ENCODE results near the gene SERPINC1.
A peak's percentile ranks its signal among the peaks of the same experiment; 100 is the strongest.

Gene SERPINC1

DNA sequence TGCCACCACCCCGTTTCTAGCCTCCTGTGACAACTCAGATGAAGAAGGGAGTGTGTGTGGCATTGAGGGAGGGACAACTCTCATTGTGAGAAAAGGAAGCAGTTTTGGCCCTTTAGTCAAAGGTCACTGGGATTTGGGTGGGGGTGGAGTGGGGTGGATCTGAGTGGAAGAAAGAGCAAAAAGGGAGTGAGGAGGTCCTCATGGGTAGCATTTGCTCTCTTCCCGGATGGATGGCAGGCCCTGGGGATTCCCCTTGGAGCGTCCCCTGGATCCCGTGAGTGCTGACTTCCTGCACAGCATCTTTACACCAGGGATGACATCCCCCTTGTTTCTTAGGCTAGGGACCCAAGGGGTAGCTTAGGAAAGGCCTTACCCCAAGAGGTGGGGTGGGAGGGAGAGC, 460 bp downstream of the SERPINC1 start:
- no peak overlapping the region for H3K27ac Mint-ChIP-seq
- peaks cover 3% of the 10 kb centered on the region for H3K36me3 Mint-ChIP-seq (ENCODE audit: insufficient read depth)
- no peaks in the 10 kb centered on the region for H3K4me1 Mint-ChIP-seq (ENCODE audit: low read depth in 2 of 2)
- no peak for DNase-seq
- no peaks in the 10 kb centered on the region for H3K9me3 Mint-ChIP-seq
- no peaks in the 10 kb centered on the region for H3K27me3 Mint-ChIP-seq
- ATAC-seq (replicated peaks), result no peak
- no peak overlapping the region for H3K4me3 Mint-ChIP-seq

DNA sequence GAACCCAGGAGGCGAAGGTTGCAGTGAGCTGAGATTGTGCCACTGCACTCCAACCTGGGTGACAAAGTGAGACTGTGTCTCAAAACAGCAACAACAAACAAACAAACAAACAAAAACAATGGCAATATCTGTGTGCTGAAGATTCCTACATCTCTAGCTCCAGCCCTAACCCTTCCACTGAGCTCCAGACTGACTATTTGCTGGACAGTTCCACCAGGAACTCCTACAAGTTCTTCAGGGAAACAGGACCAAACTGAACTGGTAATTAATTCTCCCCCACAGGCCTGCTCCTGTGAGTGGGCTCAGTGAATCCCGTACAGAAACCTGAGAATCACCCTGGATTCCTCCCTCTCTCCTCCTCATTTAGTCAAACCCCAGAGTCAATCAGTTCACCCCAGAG, 1.5 kb downstream of the SERPINC1 start:
- Mint-ChIP-seq H3K27me3 (no peaks in the 10 kb centered on the region), H3K9me3 (no peaks in the 10 kb centered on the region), H3K4me3 (no peak overlapping the region), H3K27ac (no peak overlapping the region), H3K36me3 (ENCODE audit: insufficient read depth) (peaks cover 3% of the 10 kb centered on the region), H3K4me1 (ENCODE audit: low read depth in 2 of 2) (no peaks in the 10 kb centered on the region)
- DNase-seq (no peak), ATAC-seq (replicated peaks) (no peak)

DNA sequence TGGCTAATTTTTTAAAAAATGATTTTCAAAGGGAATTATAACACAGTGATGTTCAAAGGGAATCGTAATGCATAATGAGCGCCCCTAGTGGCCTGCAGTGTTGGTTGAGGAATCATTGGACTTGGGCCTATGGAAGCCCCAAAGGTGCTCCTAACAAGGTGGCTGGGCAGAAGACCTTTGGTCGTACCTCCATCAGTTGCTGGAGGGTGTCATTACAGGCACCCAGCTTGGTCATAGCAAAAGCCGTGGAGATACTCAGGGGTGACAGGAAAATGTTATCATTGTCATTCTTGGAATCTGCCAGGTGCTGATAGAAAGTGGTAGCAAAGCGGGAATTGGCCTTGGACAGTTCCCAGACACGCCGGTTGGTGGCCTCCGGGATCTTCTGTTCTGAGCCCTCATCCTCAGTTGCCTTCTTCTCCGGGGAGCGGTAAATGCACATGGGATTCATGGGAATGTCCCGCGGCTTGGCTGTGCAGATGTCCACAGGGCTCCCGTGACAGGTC, 2.7 kb downstream of the SERPINC1 start:
- DNase-seq (peak; percentile 15 to 27 (median 15)), ATAC-seq (replicated peaks) (peak; percentile 43)
- H3K9me3 Mint-ChIP-seq, result no peaks in the 10 kb centered on the region
- H3K27ac Mint-ChIP-seq, result no peak overlapping the region
- H3K36me3 Mint-ChIP-seq (ENCODE audit: insufficient read depth), result peaks cover 3% of the 10 kb centered on the region
- H3K4me3 Mint-ChIP-seq, result no peak overlapping the region
- no peaks in the 10 kb centered on the region for H3K4me1 Mint-ChIP-seq (ENCODE audit: low read depth in 2 of 2)
- no peaks in the 10 kb centered on the region for H3K27me3 Mint-ChIP-seq

DNA sequence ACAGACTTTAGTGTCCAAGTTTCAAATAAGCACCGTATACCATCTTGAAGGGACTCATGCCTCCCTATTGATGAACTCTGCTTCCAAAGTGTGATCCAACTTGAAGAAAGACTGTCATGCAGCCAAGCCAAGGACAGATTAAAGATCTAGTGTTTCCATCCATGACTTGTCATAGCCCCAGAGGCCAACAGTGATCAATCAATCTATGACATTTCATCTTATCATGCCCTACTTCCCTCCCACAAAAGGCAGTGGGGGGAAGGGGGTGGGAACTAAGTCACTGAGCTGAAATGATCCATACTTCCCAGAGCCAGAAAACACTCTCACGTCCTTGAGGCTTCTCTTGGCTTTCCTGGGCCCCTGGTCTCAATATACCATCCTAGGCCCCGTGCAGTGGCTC, 4.0 kb downstream of the SERPINC1 start:
- H3K27me3 Mint-ChIP-seq, result no peaks in the 10 kb centered on the region
- no peaks in the 10 kb centered on the region for H3K36me3 Mint-ChIP-seq (ENCODE audit: insufficient read depth)
- no peak for DNase-seq
- H3K27ac Mint-ChIP-seq, result no peak overlapping the region
- H3K4me3 Mint-ChIP-seq, result no peak overlapping the region
- H3K9me3 Mint-ChIP-seq, result no peaks in the 10 kb centered on the region
- no peak for ATAC-seq (replicated peaks)
- H3K4me1 Mint-ChIP-seq (ENCODE audit: low read depth in 2 of 2), result no peaks in the 10 kb centered on the region

DNA sequence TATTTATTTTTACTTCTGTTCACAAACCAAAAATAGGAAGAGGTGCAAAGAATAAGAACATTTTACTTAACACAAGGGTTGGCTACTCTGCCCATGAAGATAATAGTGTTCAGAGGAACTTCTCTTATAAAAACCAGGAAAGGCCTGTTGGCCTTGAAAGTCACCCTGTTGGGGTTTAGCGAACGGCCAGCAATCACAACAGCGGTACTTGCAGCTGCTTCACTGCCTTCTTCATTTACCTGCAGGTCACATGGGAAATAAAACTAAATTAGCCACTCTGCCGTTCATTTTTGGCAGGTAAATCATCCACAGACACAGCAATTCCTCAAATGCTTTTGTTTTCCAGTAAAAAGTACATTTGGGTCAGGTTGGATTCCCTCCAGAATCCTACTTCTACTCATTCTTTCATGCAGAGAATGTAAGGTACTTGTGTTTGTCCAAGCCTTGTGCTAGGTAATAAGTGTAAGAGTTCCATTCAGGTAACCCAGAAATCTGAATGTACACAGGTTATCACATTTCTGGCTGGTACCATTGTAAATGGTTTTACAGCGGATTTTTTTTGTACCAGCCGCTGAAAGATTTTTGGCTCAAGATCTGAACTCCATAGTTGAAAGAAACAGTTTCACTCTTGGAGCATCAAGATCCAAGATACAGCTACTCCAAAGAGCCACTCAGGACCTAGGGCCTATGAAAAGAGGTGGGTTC, 13.1 kb downstream of the SERPINC1 start:
- no peak for ATAC-seq (replicated peaks)
- Mint-ChIP-seq H3K4me1 (ENCODE audit: low read depth in 2 of 2) (no peaks in the 10 kb centered on the region), H3K27me3 (no peaks in the 10 kb centered on the region), H3K27ac (peak overlapping the region in 1 of 2 donors; percentile 45), H3K9me3 (no peaks in the 10 kb centered on the region), H3K4me3 (no peak overlapping the region), H3K36me3 (ENCODE audit: insufficient read depth) (no peaks in the 10 kb centered on the region)
- DNase-seq, result no peak

DNA sequence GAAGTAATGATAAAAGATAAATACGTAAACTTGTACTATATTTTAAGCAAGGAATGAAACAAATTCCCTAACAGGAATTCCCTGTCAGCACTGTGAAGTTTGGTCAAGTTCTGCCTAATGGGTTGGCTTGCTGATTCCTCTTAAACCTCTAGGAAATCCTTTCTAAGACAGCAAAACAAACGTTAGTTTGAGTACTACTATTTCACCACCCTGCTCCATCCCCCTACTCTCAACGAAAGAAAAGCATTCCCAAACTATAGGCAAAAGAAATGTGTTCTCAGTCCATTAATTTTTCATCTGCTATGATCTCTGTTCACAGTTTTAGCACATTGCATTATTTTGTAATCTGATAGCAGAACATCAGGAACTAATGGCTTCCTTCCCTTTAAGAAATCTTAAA, 16.1 kb downstream of the SERPINC1 start:
- H3K36me3 Mint-ChIP-seq (ENCODE audit: insufficient read depth), result no peaks in the 10 kb centered on the region
- no peak for DNase-seq
- H3K9me3 Mint-ChIP-seq, result no peaks in the 10 kb centered on the region
- no peak overlapping the region for H3K4me3 Mint-ChIP-seq
- no peaks in the 10 kb centered on the region for H3K4me1 Mint-ChIP-seq (ENCODE audit: low read depth in 2 of 2)
- no peaks in the 10 kb centered on the region for H3K27me3 Mint-ChIP-seq
- H3K27ac Mint-ChIP-seq, result peak overlapping the region in 1 of 2 donors; percentile 49
- no peak for ATAC-seq (replicated peaks)

DNA sequence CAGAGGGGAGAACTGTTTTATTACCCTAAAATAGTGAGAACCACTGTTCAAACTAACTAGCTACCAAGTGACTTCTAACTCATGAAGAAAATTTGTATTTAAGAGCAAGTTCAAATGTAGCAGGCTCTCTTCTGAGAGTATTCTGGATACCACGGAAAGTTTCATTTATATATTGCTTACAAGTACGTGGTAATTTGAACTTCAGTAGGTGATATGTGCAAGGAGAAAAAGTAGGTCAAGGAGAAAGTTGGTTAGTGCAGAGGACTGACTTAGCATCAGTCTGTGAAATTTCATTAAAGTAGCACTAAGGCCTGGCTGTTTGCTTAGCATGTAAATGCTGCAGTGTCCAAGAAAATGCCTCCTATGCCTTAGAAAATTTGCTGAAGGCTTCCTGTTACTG, 16.7 kb downstream of the SERPINC1 start:
- DNase-seq (no peak), ATAC-seq (replicated peaks) (no peak)
- Mint-ChIP-seq H3K27me3 (no peaks in the 10 kb centered on the region), H3K36me3 (ENCODE audit: insufficient read depth) (no peaks in the 10 kb centered on the region), H3K27ac (peak overlapping the region in 1 of 2 donors; percentile 82), H3K4me3 (no peak overlapping the region), H3K9me3 (no peaks in the 10 kb centered on the region), H3K4me1 (ENCODE audit: low read depth in 2 of 2) (no peaks in the 10 kb centered on the region)

DNA sequence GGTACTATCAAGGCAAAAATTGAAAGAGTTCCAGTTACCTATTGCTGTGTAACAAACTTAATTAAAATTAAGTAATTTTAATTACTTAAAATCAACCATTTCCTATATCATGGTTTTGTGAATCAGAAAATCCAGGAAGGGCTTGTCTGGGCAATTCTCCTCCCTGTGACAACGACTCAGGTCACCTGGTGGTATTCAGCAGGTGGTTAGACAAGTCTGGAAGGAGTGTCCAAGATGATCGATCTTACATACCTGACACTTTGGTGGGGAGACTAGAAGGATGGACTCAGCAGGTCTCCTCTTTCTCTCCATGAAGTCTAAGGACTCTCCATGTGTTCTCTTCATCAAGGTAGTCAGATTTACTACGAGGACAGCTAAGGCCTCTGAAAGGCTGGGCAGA, 22.9 kb downstream of the SERPINC1 start:
- H3K36me3 Mint-ChIP-seq (ENCODE audit: insufficient read depth), result peaks cover 5% of the 10 kb centered on the region
- no peak overlapping the region for H3K27ac Mint-ChIP-seq
- no peaks in the 10 kb centered on the region for H3K27me3 Mint-ChIP-seq
- no peak overlapping the region for H3K4me3 Mint-ChIP-seq
- H3K4me1 Mint-ChIP-seq (ENCODE audit: low read depth in 2 of 2), result peaks cover 1 to 25% of the 10 kb centered on the region in 2 donors
- ATAC-seq (replicated peaks), result no peak
- H3K9me3 Mint-ChIP-seq, result no peaks in the 10 kb centered on the region
- DNase-seq, result no peak

DNA sequence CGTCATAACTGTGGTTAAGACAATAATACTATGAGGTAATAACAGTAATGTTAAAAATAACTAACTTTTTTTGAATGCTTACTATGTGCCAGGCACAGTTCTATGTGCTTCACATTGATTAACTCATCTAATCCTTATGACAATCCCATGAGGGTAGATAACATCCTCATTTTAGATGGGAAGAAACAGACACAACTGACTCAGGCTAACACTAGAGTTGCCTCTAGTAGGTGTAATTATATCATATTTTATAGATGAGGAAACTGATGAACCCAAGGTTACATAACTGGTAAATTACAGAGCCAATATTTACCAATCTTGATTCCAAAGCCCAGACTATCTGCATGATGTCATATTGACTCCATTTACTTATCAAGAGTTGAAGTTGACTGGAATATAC, 23.5 kb downstream of the SERPINC1 start:
- H3K27ac Mint-ChIP-seq, result no peak overlapping the region
- peaks cover 5% of the 10 kb centered on the region for H3K36me3 Mint-ChIP-seq (ENCODE audit: insufficient read depth)
- DNase-seq (no peak), ATAC-seq (replicated peaks) (no peak)
- no peaks in the 10 kb centered on the region for H3K27me3 Mint-ChIP-seq
- no peak overlapping the region for H3K4me3 Mint-ChIP-seq
- peaks cover 1 to 25% of the 10 kb centered on the region in 2 donors for H3K4me1 Mint-ChIP-seq (ENCODE audit: low read depth in 2 of 2)
- H3K9me3 Mint-ChIP-seq, result no peaks in the 10 kb centered on the region

DNA sequence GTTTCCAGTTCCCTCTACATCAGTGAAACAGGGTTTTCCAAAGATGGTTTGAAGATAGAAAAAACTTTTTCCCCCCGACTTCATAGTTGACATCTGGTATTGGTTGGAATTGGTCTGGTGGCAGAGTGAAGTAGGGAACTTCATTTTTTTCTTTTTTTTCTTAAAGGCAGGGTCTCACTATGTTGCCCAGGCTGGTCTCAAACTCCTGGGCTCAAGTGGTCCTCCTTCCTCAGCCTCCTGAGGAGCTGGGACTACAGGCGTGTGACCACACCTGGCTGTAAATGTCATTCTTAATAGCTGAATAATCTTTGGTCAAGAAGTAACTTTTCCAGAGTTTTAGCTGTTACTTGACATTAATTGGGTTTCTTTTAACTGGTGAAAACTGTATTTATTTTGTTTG, 27.2 kb downstream of the SERPINC1 start:
- no peak overlapping the region for H3K27ac Mint-ChIP-seq
- ATAC-seq (replicated peaks), result no peak
- H3K4me1 Mint-ChIP-seq (ENCODE audit: low read depth in 2 of 2), result peaks cover 23 to 47% of the 10 kb centered on the region in 2 donors
- peaks cover 19% of the 10 kb centered on the region for H3K36me3 Mint-ChIP-seq (ENCODE audit: insufficient read depth)
- no peak overlapping the region for H3K4me3 Mint-ChIP-seq
- no peaks in the 10 kb centered on the region for H3K9me3 Mint-ChIP-seq
- no peak for DNase-seq
- no peaks in the 10 kb centered on the region for H3K27me3 Mint-ChIP-seq

DNA sequence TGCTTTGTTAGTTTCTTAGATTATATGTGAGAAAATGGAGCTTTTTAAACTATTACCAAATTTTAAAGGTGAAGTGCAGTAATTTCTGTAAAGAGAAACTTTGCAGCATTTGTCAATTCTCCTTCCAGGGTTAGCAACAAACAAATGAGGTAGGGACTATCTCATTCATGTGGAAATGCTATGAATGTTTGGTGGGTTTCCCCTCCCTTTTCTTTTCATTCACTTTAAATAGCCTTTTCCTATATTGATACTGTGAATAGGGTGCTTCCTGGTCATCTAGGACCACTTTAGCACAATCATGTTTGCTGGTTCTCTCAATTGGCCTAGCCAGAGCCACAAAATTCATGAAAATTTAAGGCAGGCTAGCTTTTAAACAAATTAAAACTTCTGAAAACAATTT, 28.4 kb downstream of the SERPINC1 start:
- H3K4me3 Mint-ChIP-seq, result no peak overlapping the region
- peaks cover 21% of the 10 kb centered on the region for H3K36me3 Mint-ChIP-seq (ENCODE audit: insufficient read depth)
- H3K9me3 Mint-ChIP-seq, result no peaks in the 10 kb centered on the region
- H3K27me3 Mint-ChIP-seq, result no peaks in the 10 kb centered on the region
- H3K27ac Mint-ChIP-seq, result no peak overlapping the region
- DNase-seq, result no peak
- H3K4me1 Mint-ChIP-seq (ENCODE audit: low read depth in 2 of 2), result peaks cover 23 to 47% of the 10 kb centered on the region in 2 donors
- no peak for ATAC-seq (replicated peaks)

DNA sequence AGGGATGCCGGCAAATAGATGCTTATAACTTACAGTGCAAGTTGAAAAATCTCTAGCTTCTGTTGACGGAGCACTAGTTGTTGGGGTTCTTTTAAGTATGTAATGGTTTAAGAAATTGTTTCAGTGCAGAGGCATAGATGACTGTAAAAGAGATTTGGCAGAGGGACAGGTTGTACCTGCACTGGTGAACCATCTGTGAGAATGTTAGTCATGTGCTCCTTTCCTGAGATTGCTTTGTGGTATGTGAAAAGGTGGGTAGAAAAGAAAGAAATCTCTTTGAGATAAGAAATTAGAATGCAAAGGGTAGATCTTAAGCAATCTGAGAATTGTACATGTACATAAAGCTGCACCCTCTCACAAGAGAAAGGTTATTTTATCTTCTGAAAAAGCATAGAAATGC, 29.5 kb downstream of the SERPINC1 start:
- H3K4me3 Mint-ChIP-seq, result peak overlapping the region in 1 of 2 donors; percentile 56
- ATAC-seq (replicated peaks), result no peak
- peak overlapping the region; percentile 50 to 87 for H3K27ac Mint-ChIP-seq
- H3K27me3 Mint-ChIP-seq, result no peaks in the 10 kb centered on the region
- peaks cover 21% of the 10 kb centered on the region for H3K36me3 Mint-ChIP-seq (ENCODE audit: insufficient read depth)
- no peaks in the 10 kb centered on the region for H3K9me3 Mint-ChIP-seq
- DNase-seq, result no peak
- peaks cover 23 to 45% of the 10 kb centered on the region in 2 donors for H3K4me1 Mint-ChIP-seq (ENCODE audit: low read depth in 2 of 2)

DNA sequence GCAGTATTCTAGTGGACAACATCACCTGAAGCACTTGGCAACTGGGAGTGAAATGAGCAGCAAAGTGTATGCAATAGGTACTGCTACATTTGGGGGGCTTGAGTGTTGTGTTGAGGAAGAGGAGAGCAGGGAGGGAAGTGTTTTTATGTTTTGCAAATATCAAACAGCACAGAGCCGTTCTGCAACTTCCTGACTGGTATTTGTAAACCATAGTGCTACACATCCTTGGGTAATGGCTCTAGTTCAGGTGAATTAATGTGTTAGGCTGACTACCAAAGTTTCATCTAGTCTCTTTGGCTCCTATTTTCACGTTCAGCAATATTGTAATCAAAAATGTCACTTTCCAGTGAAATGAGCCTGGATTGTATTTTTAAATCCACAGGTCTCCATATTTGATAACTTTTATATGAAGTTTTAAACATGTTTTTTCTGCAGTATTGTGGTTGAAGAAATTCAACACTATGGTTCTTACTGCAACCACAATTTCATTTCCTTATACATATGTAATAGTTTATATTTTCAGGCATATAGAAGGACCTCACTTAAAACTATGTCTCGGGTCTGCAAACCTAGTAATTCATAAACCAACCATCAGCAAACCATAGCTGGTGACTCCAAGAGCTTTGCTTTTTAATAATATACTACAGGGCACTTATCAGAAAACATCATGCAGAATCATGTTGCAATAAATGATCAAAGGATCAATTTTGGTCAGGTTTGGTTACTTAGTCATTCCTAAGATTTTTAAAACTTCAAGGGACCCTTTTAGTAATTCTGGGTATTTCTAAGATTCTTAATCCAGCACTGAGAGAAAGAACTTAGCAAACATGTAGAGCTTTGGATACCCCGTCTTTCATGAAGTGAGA, 30.1 kb downstream of the SERPINC1 start:
- Mint-ChIP-seq H3K36me3 (ENCODE audit: insufficient read depth) (peaks cover 24% of the 10 kb centered on the region), H3K27ac (peak overlapping the region; percentile 50 to 87), H3K27me3 (no peaks in the 10 kb centered on the region), H3K9me3 (no peaks in the 10 kb centered on the region), H3K4me1 (ENCODE audit: low read depth in 2 of 2) (peaks cover 23 to 39% of the 10 kb centered on the region in 2 donors), H3K4me3 (peak overlapping the region; percentile 39 to 56)
- DNase-seq, result no peak
- peak; percentile 79 for ATAC-seq (replicated peaks)

DNA sequence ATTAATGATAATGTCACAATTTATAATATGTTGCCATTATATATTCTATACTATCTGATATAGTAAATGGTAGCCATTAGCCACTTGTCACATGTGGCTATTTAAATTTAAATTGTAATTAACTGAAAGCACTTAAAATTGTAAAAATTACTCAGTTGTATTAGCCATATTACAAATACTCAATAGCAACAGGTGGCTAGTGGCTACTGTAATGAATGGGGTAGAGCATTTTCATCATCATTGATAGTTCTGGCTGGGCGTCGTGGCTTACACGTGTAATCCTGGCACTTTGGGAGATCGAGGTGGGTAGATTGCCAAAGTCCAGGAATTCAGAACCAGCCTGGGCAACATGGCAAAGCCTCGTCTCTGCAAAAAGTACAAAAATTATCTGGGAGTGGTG, 32.4 kb downstream of the SERPINC1 start:
- peaks cover 21% of the 10 kb centered on the region for H3K36me3 Mint-ChIP-seq (ENCODE audit: insufficient read depth)
- no peak for ATAC-seq (replicated peaks)
- no peak overlapping the region for H3K4me3 Mint-ChIP-seq
- H3K27me3 Mint-ChIP-seq, result no peaks in the 10 kb centered on the region
- H3K4me1 Mint-ChIP-seq (ENCODE audit: low read depth in 2 of 2), result peaks cover 23 to 26% of the 10 kb centered on the region in 2 donors
- peak overlapping the region in 1 of 2 donors; percentile 87 for H3K27ac Mint-ChIP-seq
- H3K9me3 Mint-ChIP-seq, result no peaks in the 10 kb centered on the region
- DNase-seq, result no peak

Data from effector memory CD8-positive, alpha-beta T cell (primary cell).